SU-DHL-6 (cell line): ENCODE data around the gene SLC17A7.

Experiments used
- CTCF ChIP-seq: fragments of 200-600 bp; sonication (generic); IDR thresholded peaks from one replicate; pipeline ENCODE4 v1.5.1; 2017; ENCODE audit warnings: antibody characterized with exemption, mild to moderate bottlenecking, low read length, moderate library complexity; ENCODE audit not compliant: insufficient read depth, poor library complexity, severe bottlenecking
- EZH2phosphoT487 ChIP-seq: fragments of 200-600 bp; sonication (generic), shearing (Covaris generic); conservative IDR thresholded peaks from 2 replicates; pipeline ENCODE4 v1.6.1; 2018; ENCODE audit warnings: mild to moderate bottlenecking, antibody characterized with exemption, low read length, moderate library complexity, mixed read lengths

- TF ChIP-seq CTCF (no peak), EZH2phosphoT487 (no peak)
Observed at GRCh38 chr19:49458567-49458903, 17.2 kb upstream of the SLC17A7 start.
